AML-193 (cell line): Measurements from ENCODE around the gene DENND6B.
A peak's percentile ranks its signal among the peaks of the same experiment; 100 is the strongest.

ENCODE experiments used
- DNase-seq, 2 experiments: peaks; one replicate each; lab custom pipeline; 2025; lab: John Stamatoyannopoulos, UW

DENND6B gene

DNA sequence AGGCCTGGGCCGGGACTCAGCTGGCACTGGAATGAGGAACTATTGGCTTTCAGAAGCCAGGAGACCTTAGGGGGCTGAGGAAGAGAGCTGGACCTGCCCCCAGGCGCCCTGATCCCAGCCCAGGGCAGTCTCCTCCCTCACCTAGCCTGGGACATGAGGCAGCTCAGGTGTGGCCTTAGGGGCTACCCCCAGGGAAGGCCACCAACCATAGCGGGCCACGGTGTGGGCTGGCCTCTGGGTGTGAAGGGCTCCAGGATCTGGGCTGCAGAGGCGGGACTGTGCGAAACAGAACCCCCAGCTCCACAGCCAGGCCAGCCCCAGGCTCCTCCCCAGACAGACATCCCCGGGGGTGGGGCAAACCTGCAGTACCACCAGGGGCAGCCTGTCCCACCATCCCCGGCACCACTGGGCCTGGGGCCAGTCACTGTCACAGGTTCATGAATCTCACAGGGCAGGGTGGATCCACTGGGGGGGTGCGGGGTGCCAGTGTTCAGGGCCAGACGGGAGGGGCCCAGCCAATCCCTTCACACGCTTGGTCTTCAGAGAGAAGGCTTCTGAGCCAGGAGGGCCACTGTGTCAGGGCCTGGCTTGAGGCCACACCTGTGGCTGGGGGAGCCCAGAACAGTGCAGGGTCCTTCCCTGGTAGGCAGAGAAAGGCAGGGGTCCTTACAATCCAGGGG is 22.8 kb downstream of the DENND6B start:
- DNase-seq, result peak in 1 of 2 experiments; percentile 6

- no peak for DNase-seq
Measured at GRCh38 chr22:50303515-50303847, 23.3 kb downstream of the DENND6B start.

GRCh38 chr22:50302564-50302963 is 24.2 kb downstream of the DENND6B start:
- DNase-seq, result no peak

DNA sequence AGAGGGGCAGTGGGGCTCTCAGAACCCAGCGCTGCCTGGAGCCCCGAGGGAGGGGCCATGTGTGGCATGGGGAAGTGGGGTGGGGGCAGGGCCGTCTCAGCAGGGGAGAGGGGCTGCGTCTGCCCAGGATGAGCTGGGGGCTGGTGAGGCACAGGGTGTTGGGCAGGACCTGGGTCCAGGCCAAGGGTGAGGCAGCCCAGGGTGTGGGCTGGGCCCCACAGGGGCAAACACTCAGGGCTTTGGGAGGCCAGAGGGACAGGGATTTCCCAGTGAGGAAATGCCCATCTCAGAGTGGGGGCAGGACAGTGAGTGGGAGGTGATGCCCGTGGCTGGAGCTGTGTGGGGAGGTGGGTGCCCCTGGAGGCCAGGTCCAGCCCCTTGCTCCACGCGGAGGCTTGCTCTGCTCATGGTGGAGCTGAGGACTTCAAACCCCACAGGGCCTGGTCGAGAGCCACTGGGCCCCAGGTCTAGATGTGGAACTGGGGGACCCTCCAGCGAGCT is 24.7 kb downstream of the DENND6B start:
- no peak for DNase-seq

- DNase-seq, result no peak
Measured at GRCh38 chr22:50301581-50301991, 25.2 kb downstream of the DENND6B start.

- no peak for DNase-seq
Measured at GRCh38 chr22:50300620-50301257, 26.1 kb downstream of the DENND6B start.

- no peak for DNase-seq
Measured at GRCh38 chr22:50299785-50300619, 26.8 kb downstream of the DENND6B start.

- no peak for DNase-seq
Measured at GRCh38 chr22:50298937-50299784, 27.7 kb downstream of the DENND6B start.

- DNase-seq, result no peak
Measured at GRCh38 chr22:50298266-50298637, 28.6 kb downstream of the DENND6B start.

DNA sequence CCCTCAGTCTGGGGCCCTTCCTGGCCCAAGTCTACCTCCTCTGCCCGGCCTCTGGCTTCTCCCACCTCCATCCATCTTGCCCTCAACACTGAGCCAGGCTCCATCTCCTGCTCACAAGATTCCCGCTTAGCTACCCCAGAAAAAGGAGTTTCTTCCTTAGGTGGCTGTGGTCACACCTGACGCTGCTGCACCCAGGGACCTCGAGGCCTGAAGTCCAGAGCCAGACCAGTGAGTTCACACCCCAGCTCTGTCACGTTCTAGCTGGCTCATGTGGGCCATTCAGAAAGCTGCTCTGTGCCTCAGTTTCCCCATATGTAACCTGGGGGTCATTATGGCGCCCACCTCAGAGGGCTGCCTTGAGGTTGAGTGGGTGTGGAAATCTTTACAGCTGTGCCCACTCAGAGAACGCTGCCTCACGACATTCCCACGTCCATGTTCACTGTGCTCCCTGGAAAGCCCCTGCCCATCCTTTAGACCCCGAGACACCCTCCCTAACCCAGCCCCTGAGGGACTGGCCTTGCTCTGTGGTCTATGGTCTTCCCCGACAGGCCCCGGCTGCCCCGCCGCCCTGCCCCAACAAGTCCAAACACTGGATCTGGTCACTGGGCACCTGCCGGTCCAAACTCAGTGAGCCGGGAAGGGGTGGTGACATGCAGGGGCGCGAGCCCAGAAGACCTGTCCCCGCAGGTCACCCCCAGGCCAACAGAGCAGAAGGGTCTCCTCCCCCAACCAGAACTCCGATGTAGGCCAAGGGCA is 29.1 kb downstream of the DENND6B start:
- no peak for DNase-seq

GRCh38 chr22:50296658-50297490 is 29.9 kb downstream of the DENND6B start:
- DNase-seq, result no peak

DNA sequence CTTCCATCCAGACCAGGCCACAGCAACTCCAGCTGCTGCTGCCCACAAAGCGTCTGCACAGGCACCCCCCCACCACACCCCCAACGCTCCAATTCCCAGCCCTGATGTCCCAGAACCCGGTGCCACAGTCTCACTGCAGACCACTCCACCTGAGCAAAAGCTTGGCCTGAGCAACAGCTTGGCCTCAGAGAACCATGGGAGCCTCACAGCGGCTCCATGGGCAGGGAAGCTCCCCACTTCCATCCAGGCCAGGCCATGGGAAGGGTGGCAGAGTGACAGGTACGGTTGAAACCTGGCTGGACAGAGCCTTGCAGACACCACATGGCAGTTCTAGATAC is 32.5 kb downstream of the DENND6B start:
- no peak for DNase-seq

- DNase-seq, result no peak
Measured at GRCh38 chr22:50293441-50294318, 33.1 kb downstream of the DENND6B start.

DNA sequence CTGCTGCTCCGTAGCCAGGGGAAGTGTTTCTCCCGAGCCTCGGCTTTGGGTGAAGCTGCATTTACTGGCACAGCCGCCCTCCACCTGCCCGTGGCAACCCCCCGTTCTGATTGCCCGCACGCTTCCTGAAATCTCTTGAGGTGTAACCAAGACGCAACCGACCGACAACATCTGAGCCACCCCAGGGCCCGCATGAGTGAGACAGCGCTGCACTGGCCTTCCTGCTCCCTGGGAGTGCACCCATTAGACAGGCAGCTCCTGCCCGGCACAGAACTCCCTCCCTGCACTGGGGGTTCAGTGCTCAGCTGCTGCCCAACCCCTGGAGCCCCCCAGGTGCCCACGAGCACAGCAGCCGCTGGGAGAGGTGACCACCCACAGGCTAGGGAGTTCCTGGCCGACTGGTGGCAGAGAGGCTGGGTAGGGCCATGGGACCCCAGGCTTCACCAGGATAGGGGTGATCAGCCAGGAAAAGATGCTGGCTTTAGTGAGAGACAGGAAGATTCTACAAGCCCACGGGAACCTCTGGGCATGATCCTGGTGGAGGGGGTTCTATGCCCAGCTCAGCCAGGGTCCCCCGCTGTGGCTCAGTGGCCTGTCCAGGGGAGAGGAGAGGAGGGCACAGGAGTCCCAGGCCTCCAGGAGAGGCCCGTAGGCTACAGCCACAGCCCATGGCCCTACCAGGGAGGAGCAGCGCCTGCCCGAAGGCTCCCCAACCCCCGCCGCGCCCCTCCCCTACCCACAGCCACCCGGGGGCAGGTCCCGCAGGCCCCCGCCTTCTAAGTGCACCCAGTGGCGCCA is 34.0 kb downstream of the DENND6B start:
- no peak for DNase-seq

GRCh38 chr22:50289942-50290630 is 36.7 kb downstream of the DENND6B start:
- no peak for DNase-seq

GRCh38 chr22:50289151-50289941 is 37.5 kb downstream of the DENND6B start:
- no peak for DNase-seq

- no peak for DNase-seq
Measured at GRCh38 chr22:50287731-50288130, 39.1 kb downstream of the DENND6B start.
